GM19025 (cell line): ENCODE results near the gene TMTC1.
A peak's percentile ranks its signal among the peaks of the same experiment; 100 is the strongest.
"Not testable (repeated sequence)": the region's sequence is repeated elsewhere in the genome, so short reads cannot be mapped to it uniquely, and the experiment has no call there.

Experiments
- ATAC-seq: cut with Tn5 transposase; IDR thresholded peaks from one replicate; pipeline ENCODE4 v1.9.1; 2021; ENCODE audit warnings: mild to moderate bottlenecking, low read depth, moderate library complexity; ENCODE audit not compliant: unreplicated experiment

TMTC1 gene

GRCh38 chr12:29582677-29583272 lies 201.0 kb downstream of the TMTC1 start:
- no peak for ATAC-seq

- ATAC-seq: no peak
Measured at GRCh38 chr12:29582146-29582545, 201.6 kb downstream of the TMTC1 start.

GRCh38 chr12:29581631-29582030 lies 202.1 kb downstream of the TMTC1 start:
- ATAC-seq: no peak

GRCh38 chr12:29580971-29581370 lies 202.8 kb downstream of the TMTC1 start:
- ATAC-seq: no peak

GRCh38 chr12:29578731-29579130 lies 205.0 kb downstream of the TMTC1 start:
- no peak for ATAC-seq

DNA sequence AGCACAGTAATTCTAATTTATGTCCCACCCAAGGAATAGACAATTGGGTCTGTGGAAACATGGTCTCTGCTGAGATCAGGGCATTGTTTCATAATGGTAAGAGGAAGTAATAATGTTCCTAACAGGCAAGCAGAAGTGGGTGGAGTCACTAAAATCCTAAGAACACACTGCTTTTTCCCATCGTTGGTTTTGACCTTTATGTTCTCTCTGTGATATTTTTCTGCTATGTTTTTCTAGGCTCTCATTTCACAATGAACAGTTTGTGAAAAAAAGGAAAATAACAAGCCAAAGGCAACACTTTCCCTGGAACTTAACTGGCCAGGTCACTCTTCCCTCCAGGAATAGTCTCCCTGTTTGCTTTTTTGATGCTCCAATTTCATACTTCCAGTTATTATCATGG lies 205.7 kb downstream of the TMTC1 start:
- no peak for ATAC-seq

DNA sequence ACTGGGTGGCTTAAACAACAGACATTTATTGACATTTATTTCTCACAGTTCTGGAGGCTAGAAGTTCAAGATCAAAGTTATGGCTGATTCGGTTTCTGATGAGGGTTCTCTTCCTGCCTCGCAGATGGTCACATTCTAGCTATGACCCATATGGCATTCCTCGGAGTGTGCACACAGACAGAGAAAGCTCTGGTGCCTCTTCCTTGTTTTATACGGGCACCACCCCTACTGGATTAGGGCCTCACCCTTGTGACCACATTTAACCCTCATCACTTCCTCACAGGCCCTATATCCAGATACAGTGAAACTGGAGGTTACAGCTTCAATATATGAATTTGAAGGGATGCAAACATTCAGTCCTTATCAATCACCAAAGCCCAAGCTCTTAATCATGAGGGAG lies 209.2 kb downstream of the TMTC1 start:
- ATAC-seq: no peak

GRCh38 chr12:29572938-29573337 lies 210.8 kb downstream of the TMTC1 start:
- ATAC-seq: no peak

DNA sequence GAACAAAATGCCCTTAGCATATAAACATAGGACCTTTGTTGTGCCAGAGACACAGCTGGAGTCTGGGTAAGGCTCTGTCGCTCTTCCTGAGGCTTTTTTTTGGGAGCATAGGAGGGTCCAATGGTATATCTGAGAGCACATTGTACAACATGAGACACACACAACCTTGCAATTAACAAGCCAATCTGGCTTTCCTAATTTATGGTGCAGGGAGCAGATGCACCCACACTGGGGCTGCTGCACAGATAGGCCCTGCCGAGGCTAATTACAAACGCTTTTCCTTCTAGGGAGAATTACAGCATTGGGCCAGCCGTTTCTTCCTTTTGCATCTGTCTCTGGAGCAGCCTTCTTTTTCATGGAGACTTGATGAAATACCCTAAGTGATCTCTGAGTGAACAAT lies 211.3 kb downstream of the TMTC1 start:
- no peak for ATAC-seq

DNA sequence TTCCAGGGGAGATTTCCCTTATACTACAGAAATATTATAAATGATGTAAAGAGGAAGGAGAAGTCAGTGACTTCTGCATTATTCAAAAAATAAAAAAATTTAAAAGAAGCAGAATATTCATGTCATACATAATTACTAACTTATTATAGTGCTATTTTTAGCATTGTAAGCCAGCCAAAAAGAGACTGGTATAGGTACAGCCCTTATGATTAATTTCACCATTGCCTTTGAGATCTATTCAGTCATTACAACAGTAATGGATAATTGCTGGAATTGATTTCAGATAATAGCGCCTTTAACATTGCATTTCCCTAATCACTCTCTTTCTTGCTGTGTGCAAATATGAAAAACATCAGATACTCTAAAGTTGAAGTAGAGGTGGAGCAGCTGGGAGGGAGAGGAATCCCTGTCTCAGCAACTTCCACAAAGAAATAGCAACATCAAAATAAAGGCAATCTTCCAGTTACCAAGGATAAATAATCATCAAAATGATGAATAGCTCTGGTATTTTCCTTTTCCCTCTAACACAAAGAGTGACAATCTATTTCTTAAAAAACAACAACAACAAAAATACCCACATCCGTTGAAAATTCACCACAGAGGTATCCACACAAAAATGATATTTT lies 214.5 kb downstream of the TMTC1 start:
- ATAC-seq: no peak

GRCh38 chr12:29566441-29566840 lies 217.3 kb downstream of the TMTC1 start:
- ATAC-seq: no peak

DNA sequence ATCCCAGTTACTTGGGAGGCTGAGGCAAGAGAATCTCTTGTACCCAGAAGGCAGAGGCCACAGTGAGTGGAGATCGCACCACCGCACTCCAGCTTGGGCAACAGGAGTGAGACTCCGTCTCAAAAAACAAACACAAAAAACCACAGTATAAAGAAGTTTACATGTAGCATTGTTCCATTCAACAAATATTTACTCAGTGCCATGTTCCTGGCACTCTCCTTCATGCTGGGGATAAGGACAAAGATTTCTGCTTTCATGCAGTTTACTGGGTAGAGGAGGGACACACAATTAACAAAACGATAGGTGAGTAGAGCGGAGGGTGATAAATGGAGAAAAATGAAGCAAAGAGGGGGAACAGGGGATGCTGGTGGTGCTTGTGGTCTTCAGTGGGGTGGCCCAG lies 218.0 kb downstream of the TMTC1 start:
- ATAC-seq: no peak

- no peak for ATAC-seq
Measured at GRCh38 chr12:29564925-29565324, 218.8 kb downstream of the TMTC1 start.

DNA sequence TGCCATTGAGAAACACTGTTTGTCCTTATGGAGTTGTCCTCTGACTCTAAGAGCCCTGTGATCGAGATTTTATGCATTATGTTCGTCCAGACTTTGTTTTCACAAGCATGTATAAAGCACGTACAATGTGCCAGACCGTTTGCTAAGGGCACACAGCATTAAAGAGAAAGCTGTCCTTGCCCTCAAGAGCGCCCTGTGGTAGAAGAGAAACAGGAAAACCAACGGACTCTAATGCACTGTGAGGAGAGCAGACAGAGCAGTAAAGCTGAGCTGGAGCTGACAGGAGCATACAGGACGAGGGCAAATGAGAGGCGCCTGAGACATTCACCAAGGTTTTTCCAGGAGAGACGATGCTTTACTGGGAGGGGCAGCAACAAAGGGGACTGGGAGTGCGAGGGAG lies 220.1 kb downstream of the TMTC1 start:
- peak; percentile 66 for ATAC-seq

DNA sequence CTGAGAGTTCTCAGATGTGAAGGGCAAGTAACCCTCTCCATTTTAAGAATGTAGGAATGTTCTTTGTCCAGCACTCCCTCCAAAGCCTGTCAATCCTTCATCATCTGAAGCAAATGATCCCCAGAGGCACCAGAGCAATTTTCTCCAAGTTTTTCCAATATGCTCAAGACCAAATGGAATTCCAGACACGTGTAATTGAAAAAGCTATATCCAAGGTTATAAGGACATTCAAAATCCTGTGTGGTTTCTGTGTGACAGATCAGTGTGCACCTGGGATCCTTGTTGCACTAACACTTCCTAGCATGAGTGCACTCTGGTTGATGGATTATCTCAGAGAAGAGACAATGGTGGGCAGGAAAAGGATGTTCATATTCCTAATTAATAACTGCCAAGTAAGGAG lies 220.7 kb downstream of the TMTC1 start:
- ATAC-seq: no peak

DNA sequence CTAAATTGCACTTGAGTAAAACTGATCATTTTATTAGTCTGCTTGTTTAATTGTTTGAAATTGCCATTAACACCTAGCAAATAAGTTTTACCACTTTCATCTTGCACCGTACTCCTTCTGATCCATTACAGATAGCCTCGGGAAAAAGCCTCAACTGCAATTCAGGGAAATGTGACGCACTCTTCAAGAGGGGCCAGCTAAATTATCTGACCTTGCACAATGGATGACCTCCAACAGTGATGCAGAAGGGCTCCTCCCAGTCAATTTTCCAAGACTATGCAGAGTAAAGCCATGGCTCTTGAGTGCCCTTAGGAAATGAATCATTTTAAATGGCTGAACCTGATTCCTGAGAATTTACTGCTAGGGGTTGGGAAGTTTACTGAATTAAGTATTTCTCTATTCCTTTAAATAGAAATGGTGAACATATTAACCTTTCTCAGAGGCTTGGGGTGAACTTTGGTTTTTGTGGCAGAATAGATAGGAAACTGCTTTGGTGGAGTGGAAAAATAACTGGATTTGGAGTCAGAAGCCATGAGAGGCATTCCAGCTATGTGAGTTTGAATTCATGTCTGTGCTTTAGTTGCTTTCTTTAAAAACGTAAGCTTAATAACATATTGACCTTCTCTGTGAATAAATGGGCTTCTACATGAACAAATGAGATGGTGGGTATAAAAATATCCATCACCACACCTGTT lies 221.5 kb downstream of the TMTC1 start:
- ATAC-seq: no peak

DNA sequence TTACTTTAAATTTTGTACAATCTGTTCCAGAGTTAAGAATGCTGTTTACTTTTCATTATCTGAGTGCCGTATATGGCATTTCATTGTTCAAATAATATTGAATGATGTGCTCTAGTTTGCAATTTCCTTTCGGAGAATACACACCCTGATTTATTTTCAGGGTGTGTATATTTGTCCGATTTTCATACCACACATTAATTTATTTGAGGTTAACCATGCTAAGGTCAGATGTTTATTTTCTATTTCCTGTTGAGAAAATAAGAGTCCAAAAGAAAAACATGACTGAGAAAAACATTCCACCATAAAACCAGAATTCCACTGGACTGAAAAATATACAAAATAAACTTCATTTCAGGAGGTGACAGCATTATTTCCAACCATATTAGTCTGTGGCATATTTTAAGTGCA lies 222.1 kb downstream of the TMTC1 start:
- no peak for ATAC-seq

DNA sequence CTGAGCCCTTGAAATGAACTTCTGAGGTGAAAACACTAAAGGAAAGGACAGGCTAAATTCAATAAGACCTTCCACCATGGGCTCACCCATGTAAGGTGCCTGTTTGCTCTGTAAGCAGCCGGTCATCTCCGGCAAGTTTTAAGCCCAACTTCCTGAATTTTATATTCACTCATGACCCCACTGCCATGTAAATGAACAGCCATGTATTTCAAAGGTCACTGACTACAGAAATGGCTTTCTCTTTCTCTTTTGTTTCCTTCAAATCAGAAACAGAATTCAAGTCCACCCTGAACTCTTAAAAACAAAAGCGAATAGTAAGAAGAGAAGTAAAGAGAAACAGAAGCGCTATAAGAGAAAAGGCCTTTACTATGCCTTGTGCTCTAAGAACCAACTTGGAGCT lies 224.5 kb downstream of the TMTC1 start:
- ATAC-seq: no peak

- ATAC-seq: no peak
Measured at GRCh38 chr12:29556363-29556762, 227.4 kb downstream of the TMTC1 start.

- not testable (repeated sequence) for ATAC-seq
Measured at GRCh38 chr12:29555451-29555850, 228.3 kb downstream of the TMTC1 start.

GRCh38 chr12:29552994-29553748 lies 230.6 kb downstream of the TMTC1 start:
- no peak for ATAC-seq
